ENCODE measurements around the gene BCL6B.
"Not testable (repeated sequence)": the region's sequence is repeated elsewhere in the genome, so short reads cannot be mapped to it uniquely, and the experiment has no call there.

BCL6B gene

DNA sequence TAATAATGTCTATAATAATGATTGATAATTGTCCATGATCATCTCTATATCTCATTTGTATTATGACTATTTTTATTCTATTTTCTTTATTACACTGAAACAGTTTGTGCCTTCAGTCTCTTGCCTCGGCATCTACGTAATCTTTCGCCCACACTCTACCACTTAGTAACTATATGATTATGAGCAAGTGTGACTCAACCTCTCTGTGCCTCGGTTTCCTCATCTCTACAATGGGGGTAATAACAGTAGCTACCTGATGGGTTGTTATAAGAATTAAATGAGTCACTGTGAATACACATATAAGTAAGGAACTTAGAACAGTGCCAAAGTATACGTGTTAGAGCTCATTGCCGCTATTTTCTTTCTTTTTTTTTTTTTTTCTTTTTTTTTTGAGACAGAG, 24.7 kb downstream of the BCL6B start:
- H3K4me3 ChIP-seq (replicated peaks; ENCODE audit: low read depth, low read length) = no peak overlapping the region
- no peak for DNase-seq (ENCODE audit: low read depth)
- TF ChIP-seq, protein P1, sequence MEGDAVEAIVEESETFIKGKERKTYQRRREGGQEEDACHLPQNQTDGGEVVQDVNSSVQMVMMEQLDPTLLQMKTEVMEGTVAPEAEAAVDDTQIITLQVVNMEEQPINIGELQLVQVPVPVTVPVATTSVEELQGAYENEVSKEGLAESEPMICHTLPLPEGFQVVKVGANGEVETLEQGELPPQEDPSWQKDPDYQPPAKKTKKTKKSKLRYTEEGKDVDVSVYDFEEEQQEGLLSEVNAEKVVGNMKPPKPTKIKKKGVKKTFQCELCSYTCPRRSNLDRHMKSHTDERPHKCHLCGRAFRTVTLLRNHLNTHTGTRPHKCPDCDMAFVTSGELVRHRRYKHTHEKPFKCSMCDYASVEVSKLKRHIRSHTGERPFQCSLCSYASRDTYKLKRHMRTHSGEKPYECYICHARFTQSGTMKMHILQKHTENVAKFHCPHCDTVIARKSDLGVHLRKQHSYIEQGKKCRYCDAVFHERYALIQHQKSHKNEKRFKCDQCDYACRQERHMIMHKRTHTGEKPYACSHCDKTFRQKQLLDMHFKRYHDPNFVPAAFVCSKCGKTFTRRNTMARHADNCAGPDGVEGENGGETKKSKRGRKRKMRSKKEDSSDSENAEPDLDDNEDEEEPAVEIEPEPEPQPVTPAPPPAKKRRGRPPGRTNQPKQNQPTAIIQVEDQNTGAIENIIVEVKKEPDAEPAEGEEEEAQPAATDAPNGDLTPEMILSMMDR (IDR thresholded peaks at IDR 0.05; ENCODE audit: low read length, missing control alignments) = no peak

DNA sequence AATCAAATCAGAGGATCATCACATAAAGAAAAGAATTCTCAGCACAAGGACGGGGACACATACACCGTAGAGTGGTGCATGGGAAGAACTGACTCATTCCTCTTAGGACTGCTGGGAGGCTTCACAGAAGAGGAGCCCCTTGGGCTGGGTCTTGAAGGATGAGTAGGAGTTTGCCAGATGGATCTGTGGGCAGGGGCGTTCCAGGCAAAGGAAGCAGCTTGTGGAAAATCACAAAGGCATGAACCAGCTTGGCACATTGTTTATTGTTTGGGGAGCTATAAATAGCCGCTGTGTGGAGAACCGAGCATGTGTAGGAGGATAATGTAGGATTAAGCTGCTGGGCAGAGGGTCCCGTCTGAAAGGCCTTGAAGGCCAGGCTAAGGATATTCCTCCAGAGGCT, 26.1 kb downstream of the BCL6B start:
- TF ChIP-seq, protein P1 (IDR thresholded peaks at IDR 0.05; ENCODE audit: low read length, missing control alignments) = no peak
- no peak for DNase-seq (ENCODE audit: low read depth)
- no peak overlapping the region for H3K4me3 ChIP-seq (replicated peaks; ENCODE audit: low read depth, low read length)

DNA sequence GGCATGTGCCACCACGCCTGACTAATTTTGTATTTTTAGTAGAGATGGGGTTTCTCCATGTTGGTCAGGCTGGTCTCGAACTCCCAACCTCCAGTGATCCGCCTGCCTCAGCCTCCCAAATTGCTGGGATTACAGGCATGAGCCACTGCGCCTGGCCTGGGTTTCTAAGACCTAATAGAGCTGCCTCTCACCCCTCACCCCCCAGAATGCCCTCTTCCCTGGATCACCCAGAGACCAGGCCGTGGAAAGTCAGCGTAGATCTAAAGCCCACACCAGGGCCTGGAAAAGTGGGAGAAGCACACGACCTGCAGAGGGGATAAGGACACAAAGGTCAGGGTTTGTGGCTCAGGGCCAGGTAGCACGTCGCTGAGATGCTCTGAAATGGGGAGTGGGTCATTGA, 27.7 kb downstream of the BCL6B start:
- H3K4me3 ChIP-seq (replicated peaks; ENCODE audit: low read depth, low read length); DNase-seq (ENCODE audit: low read depth): not testable (repeated sequence)

DNA sequence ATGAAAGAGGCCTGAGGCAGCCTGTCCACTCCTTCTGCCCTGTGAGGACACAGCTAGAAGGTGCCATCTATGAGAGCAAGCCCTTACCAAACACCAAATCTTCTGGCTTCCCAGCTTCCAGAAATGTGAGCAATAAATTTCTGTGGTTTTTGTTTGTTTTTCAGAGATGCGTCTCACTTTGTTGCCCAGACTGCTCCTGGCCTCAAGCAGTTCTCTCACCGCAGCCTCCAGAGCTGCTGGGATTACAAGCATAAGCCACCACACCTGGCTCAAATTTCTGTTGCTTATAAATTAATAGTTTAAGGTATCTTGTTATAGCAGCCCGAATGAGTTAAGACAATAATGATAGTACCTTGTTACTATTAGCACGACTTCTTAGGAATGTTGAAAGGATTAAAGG, 33.5 kb downstream of the BCL6B start:
- TF ChIP-seq, protein P1 (IDR thresholded peaks at IDR 0.05; ENCODE audit: low read length, missing control alignments) = no peak
- no peak for DNase-seq (ENCODE audit: low read depth)
- H3K4me3 ChIP-seq (replicated peaks; ENCODE audit: low read depth, low read length) = no peak overlapping the region

DNA sequence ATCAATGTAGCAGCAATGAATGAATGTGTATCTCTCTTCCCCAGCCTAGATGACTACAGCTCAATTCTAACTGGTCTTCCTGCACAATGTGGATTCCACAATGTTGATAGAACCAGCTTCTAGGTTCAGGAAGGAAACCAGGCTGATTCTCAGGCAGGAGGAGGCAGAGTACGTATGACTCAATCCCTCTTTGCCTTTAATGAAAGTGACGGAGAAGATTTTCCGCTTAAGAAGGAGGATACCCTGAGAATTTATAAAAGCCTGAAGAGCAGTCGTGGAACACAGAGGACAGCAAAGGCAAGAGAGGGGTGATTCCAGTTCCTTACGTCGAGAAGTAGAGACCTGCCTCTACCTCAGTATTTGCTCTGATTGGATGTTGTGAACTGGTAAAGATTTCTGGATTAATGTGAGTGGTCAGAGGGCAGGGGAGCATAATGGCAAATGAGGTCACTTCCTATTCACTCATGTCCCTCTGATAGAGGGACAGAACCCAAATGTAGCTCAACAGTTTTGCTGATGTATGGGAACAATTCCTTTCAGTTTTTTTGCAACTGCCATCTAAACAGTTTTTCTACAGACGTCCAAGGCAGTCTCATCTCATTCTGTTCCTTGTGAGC, 36.1 kb downstream of the BCL6B start:
- TF ChIP-seq, protein P1 (IDR thresholded peaks at IDR 0.05; ENCODE audit: low read length, missing control alignments) = no peak
- no peak overlapping the region for H3K4me3 ChIP-seq (replicated peaks; ENCODE audit: low read depth, low read length)
- peak; percentile 80 for DNase-seq (ENCODE audit: low read depth)

DNA sequence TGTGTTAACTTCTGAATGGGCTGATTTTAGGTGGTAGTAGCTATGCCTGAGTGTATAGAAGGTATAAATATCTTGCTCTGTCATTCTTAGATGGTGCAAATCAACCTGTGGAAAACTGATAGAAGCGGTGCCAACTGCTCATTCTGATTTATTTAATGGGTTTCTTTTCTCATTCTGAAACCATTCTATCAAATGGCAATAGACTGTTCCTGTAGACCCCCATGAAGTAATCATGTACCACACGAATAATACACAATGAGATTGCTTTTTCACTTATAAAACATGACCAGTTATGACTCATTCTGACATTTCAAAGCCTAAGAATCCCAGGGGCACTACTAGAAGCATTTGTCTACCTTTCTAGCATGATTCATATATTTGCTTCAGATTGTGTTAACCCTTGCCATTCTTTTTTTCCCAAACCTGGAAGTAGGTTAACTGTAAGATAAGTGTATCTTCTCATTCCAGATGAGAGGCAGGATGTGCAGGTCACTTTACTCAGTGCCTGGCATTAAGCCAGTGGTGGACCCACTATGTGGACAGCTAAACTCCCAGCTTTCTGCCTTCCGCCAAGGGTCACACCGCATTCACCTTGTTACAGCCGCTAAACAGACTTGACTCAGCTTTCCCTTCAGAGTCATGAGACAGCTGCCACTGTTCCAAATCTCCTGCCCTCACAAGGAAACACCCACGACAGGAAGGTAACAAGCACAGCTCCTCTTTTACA, 37.5 kb downstream of the BCL6B start:
- no peak overlapping the region for H3K4me3 ChIP-seq (replicated peaks; ENCODE audit: low read depth, low read length)
- peak; percentile 83 for DNase-seq (ENCODE audit: low read depth)
- TF ChIP-seq, protein P1 (IDR thresholded peaks at IDR 0.05; ENCODE audit: low read length, missing control alignments) = no peak

DNA sequence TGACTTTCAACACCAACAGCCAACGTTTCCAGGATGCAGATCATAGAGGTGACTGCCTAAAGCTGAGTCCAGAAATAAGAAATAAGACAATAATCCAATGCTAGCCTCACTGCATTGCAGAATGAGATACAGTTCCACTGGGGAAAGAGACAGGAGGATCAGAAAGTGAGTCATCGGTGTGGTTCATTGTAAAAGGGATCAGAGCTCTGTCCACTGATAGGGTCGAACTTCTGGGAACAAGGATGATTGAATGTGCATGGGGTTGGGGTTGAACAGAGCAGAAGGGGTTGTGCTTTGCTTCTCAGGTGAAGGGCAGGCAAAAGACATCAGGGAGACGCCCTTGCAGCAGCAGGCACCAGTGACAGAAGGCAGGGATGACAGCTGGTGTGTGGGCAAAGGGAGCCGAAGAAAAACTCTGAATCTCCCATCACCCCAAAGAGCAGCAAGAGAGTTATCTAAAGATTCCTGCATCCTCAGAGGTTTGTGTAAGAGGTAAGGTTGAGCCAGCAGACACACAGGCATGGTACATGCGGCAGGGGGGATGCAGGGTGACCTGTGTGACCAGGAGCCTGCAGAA, 40.8 kb downstream of the BCL6B start:
- TF ChIP-seq, protein P1 (IDR thresholded peaks at IDR 0.05; ENCODE audit: low read length, missing control alignments) = no peak
- no peak overlapping the region for H3K4me3 ChIP-seq (replicated peaks; ENCODE audit: low read depth, low read length)
- no peak for DNase-seq (ENCODE audit: low read depth)
